HepG2 (cell line): ENCODE data around the gene TOB2. TPM values are rescaled to one million over a fixed set of nuclear protein-coding genes. Genes with fewer than 3 reads are reported as not detected.

Experiments
- FOSL2 ChIP-seq: sonication (generic); formaldehyde crosslinking; IDR thresholded peaks from 2 replicates; pipeline ENCODE4 v1.4.0; 2020; ENCODE audit warnings: missing genetic modification reagents
- FOXC1 ChIP-seq: sonication (generic); formaldehyde crosslinking; IDR thresholded peaks from 2 replicates; pipeline ENCODE4 v1.8.0; 2022; ENCODE audit warnings: mild to moderate bottlenecking, missing genetic modification reagents, borderline replicate concordance
- GLMP ChIP-seq: sonication (generic); formaldehyde crosslinking; IDR thresholded peaks from 2 replicates; pipeline ENCODE4 v1.9.0; 2021; ENCODE audit warnings: missing genetic modification reagents, mild to moderate bottlenecking, borderline replicate concordance
- KDM3A ChIP-seq: IDR thresholded peaks from 2 replicates; pipeline ENCODE4 v1.6.1; 2018; ENCODE audit warnings: low read depth, missing compliant biosample characterization
- NR2F6 ChIP-seq, 2 experiments: IDR thresholded peaks; 2 replicates each; pipeline ENCODE4 v1.6.1; 2016; ENCODE audit warnings: antibody characterized with exemption in 1 of 2, mild to moderate bottlenecking in 1 of 2
- RXRB ChIP-seq: IDR thresholded peaks from 2 replicates; pipeline ENCODE4 v1.6.1; 2016; ENCODE audit warnings: borderline replicate concordance, missing genetic modification reagents, missing compliant biosample characterization
- SP5 ChIP-seq: IDR thresholded peaks from 2 replicates; pipeline ENCODE4 v1.6.1; 2016; ENCODE audit warnings: low read depth, borderline replicate concordance
- XRCC5 ChIP-seq: fragments of 200-400 bp; formaldehyde crosslinking; optimal IDR thresholded peaks from 2 replicates; pipeline ENCODE3; 2017; ENCODE audit warnings: mild to moderate bottlenecking, low read length
- ZNF547 ChIP-seq: sonication (generic); formaldehyde crosslinking; IDR thresholded peaks from 2 replicates; pipeline ENCODE4 v1.5.1; 2020; ENCODE audit warnings: mild to moderate bottlenecking, missing genetic modification reagents
- ZNF713 ChIP-seq: sonication (generic); formaldehyde crosslinking; IDR thresholded peaks from 2 replicates; pipeline ENCODE4 v1.4.0; 2020; ENCODE audit warnings: mild to moderate bottlenecking, missing genetic modification reagents
- ZNF746 ChIP-seq: sonication (generic); formaldehyde crosslinking; IDR thresholded peaks from 2 replicates; pipeline ENCODE4 v1.8.0; 2022; ENCODE audit warnings: mild to moderate bottlenecking, missing genetic modification reagents
- ZNF850 ChIP-seq: sonication (generic); formaldehyde crosslinking; conservative IDR thresholded peaks from 2 replicates; pipeline ENCODE4 v1.9.0; 2021; ENCODE audit warnings: mild to moderate bottlenecking, missing genetic modification reagents
- polyA plus RNA-seq, 8 experiments: library from polyadenylated mRNA; depleted of rRNA in 3 of 8; stranded (reverse) in 7 of 8; unstranded in 1 of 8; fragments of >200 nt; fragmentation: Illumina TruSeq in 4 of 8; extraction: Trizol in 4 of 8; gene quantifications; 2 replicates each; pipeline versions ENCODE4 v1.2.1 to v1.2.3, GENCODE V29; 2011 to 2016; ENCODE audit warnings: low read depth in 4 of 8, missing spikeins in 1 of 8, mixed read lengths in 1 of 8; ENCODE audit not compliant: insufficient read depth in 1 of 8
- total RNA-seq, 5 experiments: library from RNA; depleted of rRNA; stranded (reverse); fragments of >200 nt; fragmentation: Illumina TruSeq; extraction: Trizol; gene quantifications; 2 replicates each; pipeline ENCODE4 v1.2.3, GENCODE V29; 2016; ENCODE audit warnings: low read depth in 1 of 5
- TF ChIP-seq, protein P1 (sequence below): sonication (generic); formaldehyde crosslinking; IDR thresholded peaks from 2 replicates; pipeline ENCODE4 v1.9.0; 2021; ENCODE audit warnings: missing genetic modification reagents, borderline replicate concordance
- TF ChIP-seq, protein P2 (sequence below): sonication (generic); formaldehyde crosslinking; conservative IDR thresholded peaks from 2 replicates; pipeline ENCODE4 v1.4.0; 2020; ENCODE audit warnings: missing genetic modification reagents
- TF ChIP-seq, protein P3 (sequence below): IDR thresholded peaks from 2 replicates; pipeline ENCODE4 v1.4.0; 2020; ENCODE audit warnings: mild to moderate bottlenecking, missing genetic modification reagents
- TF ChIP-seq, protein P4 (sequence below): sonication (generic); formaldehyde crosslinking; IDR thresholded peaks from 2 replicates; pipeline ENCODE4 v1.4.0; 2020; ENCODE audit warnings: missing genetic modification reagents

TOB2 gene
- total and polyA plus RNA-seq, 2 of the 13 experiments (the other 11 are each of a cell fraction or from before 2014, with no cell fraction given) = 12.2 to 13.7 TPM

DNA sequence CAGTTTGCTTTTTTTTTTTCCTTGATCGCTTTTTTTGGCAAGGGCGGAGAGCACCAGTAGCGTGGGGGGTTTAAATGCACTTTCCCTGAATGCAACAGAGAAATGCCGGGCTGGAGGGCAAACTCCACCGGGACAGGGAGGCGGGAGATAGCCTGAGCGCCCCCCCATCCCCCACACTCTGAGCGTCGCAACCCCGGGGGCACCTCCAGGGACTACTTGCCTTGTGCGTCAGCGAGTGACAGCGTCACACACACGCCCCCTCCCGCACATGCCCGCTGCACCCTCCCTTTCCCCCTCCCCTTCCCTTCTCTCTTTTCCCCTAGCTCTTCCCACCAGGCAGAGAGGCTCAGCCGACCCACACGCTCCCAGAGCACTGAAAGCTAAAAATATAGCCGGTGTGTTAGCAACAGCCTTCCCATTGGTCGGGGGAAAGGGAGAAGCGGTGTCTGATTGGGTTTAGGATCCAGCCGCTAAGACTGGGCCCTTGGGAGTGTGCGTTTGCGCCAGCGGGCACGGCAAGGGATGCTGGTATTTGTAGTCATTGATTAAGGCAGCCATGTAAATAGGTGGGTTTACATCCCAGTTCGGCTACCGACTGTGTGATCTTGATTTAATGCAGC lies 1.7 kb upstream of the TOB2 start (continued):
- TF ChIP-seq, protein P1, sequence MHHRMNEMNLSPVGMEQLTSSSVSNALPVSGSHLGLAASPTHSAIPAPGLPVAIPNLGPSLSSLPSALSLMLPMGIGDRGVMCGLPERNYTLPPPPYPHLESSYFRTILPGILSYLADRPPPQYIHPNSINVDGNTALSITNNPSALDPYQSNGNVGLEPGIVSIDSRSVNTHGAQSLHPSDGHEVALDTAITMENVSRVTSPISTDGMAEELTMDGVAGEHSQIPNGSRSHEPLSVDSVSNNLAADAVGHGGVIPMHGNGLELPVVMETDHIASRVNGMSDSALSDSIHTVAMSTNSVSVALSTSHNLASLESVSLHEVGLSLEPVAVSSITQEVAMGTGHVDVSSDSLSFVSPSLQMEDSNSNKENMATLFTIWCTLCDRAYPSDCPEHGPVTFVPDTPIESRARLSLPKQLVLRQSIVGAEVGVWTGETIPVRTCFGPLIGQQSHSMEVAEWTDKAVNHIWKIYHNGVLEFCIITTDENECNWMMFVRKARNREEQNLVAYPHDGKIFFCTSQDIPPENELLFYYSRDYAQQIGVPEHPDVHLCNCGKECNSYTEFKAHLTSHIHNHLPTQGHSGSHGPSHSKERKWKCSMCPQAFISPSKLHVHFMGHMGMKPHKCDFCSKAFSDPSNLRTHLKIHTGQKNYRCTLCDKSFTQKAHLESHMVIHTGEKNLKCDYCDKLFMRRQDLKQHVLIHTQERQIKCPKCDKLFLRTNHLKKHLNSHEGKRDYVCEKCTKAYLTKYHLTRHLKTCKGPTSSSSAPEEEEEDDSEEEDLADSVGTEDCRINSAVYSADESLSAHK (CRISPR knock-in tag) = no peak
- TF ChIP-seq, protein P2, sequence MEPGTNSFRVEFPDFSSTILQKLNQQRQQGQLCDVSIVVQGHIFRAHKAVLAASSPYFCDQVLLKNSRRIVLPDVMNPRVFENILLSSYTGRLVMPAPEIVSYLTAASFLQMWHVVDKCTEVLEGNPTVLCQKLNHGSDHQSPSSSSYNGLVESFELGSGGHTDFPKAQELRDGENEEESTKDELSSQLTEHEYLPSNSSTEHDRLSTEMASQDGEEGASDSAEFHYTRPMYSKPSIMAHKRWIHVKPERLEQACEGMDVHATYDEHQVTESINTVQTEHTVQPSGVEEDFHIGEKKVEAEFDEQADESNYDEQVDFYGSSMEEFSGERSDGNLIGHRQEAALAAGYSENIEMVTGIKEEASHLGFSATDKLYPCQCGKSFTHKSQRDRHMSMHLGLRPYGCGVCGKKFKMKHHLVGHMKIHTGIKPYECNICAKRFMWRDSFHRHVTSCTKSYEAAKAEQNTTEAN = no peak
- TF ChIP-seq ZNF713 (CRISPR knock-in tag) = no peak
- 0 out of 2 replicates have a peak, but pooled peaks have one; percentile 71 for TF ChIP-seq ZNF547 (CRISPR knock-in tag)
- TF ChIP-seq RXRB (CRISPR knock-in tag) = peak; percentile 63; the same call in 1 of the 2 replicates
- no peak for TF ChIP-seq ZNF850 (CRISPR knock-in tag)
- TF ChIP-seq XRCC5 = peak; percentile 74
- no peak for TF ChIP-seq GLMP
- peak; percentile 69; the same call in 1 of the 2 replicates for TF ChIP-seq SP5 (CRISPR knock-in tag)
- TF ChIP-seq, protein P3, sequence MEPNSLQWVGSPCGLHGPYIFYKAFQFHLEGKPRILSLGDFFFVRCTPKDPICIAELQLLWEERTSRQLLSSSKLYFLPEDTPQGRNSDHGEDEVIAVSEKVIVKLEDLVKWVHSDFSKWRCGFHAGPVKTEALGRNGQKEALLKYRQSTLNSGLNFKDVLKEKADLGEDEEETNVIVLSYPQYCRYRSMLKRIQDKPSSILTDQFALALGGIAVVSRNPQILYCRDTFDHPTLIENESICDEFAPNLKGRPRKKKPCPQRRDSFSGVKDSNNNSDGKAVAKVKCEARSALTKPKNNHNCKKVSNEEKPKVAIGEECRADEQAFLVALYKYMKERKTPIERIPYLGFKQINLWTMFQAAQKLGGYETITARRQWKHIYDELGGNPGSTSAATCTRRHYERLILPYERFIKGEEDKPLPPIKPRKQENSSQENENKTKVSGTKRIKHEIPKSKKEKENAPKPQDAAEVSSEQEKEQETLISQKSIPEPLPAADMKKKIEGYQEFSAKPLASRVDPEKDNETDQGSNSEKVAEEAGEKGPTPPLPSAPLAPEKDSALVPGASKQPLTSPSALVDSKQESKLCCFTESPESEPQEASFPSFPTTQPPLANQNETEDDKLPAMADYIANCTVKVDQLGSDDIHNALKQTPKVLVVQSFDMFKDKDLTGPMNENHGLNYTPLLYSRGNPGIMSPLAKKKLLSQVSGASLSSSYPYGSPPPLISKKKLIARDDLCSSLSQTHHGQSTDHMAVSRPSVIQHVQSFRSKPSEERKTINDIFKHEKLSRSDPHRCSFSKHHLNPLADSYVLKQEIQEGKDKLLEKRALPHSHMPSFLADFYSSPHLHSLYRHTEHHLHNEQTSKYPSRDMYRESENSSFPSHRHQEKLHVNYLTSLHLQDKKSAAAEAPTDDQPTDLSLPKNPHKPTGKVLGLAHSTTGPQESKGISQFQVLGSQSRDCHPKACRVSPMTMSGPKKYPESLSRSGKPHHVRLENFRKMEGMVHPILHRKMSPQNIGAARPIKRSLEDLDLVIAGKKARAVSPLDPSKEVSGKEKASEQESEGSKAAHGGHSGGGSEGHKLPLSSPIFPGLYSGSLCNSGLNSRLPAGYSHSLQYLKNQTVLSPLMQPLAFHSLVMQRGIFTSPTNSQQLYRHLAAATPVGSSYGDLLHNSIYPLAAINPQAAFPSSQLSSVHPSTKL (CRISPR knock-in tag) = peak; percentile 44; the same call in 1 of the 2 replicates
- TF ChIP-seq KDM3A (CRISPR knock-in tag) = 0 out of 2 replicates have a peak, but pooled peaks have one; percentile 20
- TF ChIP-seq FOXC1 (CRISPR knock-in tag) = no peak
- peak; percentile 72; the same call in 1 of the 2 replicates for TF ChIP-seq ZNF746
- no peak for TF ChIP-seq NR2F6 (IDR thresholded peaks at IDR 0.05)
- TF ChIP-seq NR2F6 (CRISPR knock-in tag; IDR thresholded peaks at IDR 0.05) = peak; percentile 86
- TF ChIP-seq, protein P4, sequence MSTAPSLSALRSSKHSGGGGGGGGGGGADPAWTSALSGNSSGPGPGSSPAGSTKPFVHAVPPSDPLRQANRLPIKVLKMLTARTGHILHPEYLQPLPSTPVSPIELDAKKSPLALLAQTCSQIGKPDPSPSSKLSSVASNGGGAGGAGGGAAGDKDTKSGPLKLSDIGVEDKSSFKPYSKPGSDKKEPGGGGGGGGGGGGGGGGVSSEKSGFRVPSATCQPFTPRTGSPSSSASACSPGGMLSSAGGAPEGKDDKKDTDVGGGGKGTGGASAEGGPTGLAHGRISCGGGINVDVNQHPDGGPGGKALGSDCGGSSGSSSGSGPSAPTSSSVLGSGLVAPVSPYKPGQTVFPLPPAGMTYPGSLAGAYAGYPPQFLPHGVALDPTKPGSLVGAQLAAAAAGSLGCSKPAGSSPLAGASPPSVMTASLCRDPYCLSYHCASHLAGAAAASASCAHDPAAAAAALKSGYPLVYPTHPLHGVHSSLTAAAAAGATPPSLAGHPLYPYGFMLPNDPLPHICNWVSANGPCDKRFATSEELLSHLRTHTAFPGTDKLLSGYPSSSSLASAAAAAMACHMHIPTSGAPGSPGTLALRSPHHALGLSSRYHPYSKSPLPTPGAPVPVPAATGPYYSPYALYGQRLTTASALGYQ (CRISPR knock-in tag) = 0 out of 2 replicates have a peak, but pooled peaks have one; percentile 38
- peak; percentile 79 for TF ChIP-seq FOSL2
